Measurements from ENCODE around the gene NRG2.

The NRG2 gene

DNA sequence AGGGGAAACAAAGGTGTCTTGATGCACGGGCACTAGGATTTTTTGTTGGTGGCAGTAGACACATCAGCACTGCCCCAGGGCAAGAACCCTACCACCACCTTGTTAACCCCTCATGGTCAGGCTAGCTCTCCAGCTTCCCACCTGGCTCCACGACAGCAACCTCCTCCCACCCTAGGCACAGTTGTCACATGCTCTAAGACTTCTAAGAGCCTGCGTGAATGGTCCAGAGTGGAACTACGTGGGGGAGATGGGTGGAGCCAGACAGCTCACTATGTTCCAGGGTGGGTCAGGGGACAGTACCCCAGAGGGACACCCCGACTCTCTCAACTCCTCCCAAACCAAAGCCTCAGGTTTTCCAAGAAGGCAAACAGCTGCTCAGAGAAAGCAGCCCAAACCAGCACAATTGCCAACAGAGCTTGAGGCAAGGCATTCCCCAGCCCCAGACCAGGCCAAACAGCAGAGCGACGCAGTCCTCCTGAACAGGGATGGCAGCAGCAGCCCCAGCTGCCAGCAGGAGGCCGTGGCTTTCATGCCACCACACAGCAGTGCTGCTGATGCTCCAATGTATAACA lies 78.0 kb downstream of the NRG2 start:
- no peak for FAIRE-seq

DNA sequence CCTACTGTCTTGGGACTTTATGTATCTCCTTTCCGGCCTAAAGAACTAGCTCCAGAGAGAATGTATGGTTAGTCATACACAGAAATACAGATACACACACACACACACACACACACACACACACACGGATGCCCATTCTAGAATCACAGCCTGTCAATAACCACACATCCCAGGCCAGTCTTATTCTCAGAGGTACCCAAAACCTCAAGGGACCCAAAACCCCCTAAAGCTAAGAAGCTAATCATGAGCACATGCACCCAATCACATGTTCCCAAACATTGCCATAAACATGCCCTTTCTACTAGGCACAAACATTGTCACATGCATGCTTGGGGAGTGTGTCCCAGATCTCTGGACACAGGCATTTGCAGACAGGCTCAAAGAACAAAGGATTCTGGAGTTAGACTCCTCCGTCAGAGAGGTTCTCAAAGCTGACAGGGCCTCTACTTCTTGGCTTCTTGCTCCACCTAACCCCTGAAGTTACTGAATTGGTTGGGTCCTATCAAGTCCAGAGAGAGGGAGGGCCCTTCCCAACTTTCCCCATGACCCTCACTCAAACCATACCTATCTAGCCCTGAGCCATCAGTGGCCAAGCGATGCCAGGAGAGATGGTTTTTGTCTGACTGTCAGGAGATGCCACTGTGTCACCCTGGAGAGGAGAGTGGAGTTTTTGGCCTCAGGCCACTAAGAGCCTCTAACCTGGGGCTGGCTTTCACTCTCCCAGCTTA lies 78.7 kb downstream of the NRG2 start:
- FAIRE-seq, result no peak

GRCh38 chr5:139962445-139962844 lies 80.7 kb downstream of the NRG2 start:
- FAIRE-seq, result no peak

GRCh38 chr5:139961435-139962157 lies 81.5 kb downstream of the NRG2 start:
- FAIRE-seq, result no peak

- FAIRE-seq, result no peak
These were observed 82.2 kb downstream of the NRG2 start for GRCh38 chr5:139960723-139961383.

- no peak for FAIRE-seq
These were observed 84.5 kb downstream of the NRG2 start for GRCh38 chr5:139958432-139959148.

DNA sequence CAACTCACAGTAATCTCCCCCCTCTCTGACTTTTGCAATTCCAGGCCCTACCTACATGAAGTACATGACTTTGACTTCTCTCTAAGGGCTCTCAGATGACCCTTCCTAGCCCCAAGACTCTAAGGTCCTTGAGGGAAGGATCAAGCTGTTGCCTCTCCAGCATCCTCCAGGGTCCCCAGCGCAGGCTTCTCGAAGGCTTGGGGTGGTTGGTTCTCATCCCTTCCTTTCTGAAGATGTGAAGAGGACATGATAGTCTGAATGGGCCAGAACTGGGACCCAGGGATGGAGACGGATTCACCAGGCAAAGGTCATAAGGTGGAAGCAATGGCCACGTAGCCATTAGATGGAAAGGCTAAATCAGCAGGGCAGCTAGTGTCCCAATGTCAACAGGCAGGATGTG lies 86.8 kb downstream of the NRG2 start:
- no peak for FAIRE-seq

DNA sequence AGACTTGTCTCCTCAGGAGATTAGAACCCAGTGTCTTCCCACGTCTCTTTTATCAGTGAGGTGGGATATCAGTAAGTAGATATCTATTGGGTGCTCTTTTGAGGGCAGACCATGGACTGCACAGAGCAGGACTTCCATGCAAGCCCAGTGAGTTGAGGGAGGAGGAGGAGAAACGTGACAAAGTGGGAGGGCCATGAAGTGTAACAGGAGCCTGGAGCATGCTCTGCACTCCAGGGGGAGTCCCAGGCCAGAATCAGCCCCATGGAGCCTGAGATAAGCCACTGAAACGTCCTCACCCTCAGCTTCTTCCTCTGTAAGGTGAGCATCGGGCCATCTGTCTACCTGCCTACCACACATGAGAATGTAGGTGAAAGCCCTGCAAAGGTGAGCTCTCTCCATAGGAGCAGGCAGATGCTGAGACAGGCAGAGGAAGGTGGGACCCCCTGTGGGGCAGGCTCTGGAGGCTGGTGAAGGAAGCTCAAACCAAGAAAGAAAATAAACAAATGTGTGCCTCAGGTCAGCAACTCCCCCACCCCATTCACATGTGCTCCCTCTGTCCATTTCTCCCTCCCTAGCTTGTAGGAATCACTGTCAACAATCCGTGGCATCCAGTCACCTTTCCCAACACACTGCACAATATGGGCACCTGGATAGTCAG lies 87.4 kb downstream of the NRG2 start:
- no peak for FAIRE-seq

DNA sequence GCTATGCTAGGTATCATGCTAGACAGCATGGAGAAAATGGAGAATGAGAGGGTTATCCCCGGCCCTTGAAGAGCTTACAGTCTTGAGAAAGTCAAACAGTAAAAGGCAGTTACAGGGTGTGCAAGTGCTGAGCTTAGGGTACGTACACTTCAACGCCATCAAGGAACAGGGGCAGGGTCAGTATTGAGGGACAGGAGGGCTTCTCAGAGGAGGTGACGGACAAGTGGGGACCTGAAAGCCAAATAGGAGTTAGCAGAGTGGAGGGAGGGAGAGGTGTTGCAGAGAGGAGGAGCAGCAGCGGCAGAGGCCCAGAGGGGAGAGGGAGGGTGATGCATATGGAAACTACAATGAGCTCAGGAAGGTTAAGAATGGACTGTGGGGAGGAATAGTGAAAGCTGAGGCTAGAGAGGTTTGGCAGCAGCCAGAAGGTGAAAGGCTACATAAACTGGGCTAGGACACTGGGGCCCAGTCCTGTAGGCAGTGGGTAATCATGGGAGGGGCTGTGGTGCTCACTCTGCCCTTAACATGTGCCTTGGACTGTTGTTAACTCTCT lies 88.0 kb downstream of the NRG2 start:
- no peak for FAIRE-seq

DNA sequence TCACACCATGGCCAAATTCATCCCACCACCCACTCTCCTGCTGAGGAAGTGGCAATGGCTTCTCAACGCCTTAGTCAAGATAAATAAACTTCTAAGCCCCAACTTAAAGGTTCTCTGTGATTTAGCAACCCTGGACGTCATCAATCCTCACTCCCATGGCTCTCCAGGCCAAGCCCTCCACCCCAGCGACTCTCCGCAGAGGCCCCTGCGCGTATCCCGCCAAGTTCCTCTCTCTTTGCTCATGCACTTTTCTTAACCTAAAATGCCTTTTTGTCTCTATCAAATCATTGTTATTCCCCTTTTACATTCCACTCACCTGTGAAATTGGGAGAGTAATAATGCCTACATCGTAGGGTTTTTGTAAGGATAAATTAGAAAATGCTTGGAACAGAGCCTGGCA lies 88.6 kb downstream of the NRG2 start:
- no peak for FAIRE-seq

DNA sequence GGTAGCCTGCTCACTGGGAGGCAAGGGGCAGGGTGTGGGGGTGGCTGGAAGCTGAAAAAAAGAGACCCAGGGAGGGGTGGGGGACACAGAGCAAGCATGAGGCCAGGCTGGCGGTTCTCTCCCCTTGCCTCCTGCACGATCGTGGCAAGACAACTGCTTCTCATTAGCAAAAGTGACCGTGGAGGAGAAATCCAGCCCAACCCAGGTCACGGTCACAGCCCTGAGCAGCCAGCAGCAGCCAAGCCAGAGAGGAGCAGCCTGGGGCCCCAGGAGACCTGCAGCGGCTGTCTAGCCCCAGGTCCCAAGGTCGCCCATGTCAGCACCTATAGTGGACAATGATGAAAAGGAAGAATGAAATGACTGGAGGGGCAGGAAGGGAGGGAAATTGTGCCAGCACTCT lies 89.1 kb downstream of the NRG2 start:
- no peak for FAIRE-seq

DNA sequence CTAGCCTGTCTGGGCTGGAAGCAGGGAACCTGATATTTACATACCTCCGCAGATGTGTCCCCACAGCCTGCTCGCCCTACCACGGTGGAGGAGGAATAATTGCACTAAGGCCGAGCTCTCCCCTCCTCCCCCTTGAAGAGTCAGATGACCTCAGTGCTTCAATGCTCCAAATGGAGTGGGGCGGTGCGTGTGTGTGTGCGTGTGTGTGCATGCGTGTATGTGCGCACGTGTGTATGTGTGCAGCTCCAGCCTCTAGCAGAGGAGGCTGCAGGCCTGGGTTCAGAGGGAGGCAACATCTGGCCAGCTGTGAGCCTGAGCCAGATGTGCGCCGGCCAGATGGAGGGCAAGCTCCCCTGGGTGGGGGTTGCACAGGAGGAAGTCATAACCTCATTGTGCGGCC lies 90.5 kb downstream of the NRG2 start:
- FAIRE-seq, result no peak

GRCh38 chr5:139951983-139952382 lies 91.1 kb downstream of the NRG2 start:
- no peak for FAIRE-seq

DNA sequence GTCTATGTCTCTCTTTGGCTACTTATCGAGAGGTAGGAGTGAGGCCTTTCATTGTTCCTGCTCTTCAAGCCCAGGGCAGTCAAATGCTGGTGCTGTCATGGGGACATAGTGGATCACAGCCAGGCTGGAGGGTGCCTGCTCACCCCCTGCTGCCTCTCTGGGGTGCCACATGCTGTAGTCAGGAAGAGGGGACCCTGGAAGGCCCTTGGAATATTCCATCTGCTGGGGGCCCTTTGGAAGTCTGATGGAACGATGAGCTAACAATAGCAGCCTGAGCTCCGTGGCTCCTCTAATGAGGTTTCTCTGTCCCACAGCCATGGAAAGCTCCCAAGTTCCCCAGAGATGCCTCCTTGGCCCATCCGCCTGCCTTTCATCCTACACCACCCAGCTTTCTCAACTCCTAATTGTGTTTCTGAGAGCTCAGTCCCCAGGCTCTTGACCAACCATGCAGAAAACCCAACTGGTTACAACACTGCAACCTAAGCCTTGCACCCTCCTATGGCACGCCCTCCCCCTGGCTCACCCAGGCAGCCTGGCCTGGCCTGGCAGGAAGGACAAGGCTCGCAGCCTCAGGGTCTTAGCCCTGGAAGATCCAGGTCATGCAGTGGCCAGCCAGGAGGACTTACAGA lies 91.7 kb downstream of the NRG2 start:
- FAIRE-seq, result no peak

GRCh38 chr5:139950436-139950835 lies 92.7 kb downstream of the NRG2 start:
- FAIRE-seq, result no peak

DNA sequence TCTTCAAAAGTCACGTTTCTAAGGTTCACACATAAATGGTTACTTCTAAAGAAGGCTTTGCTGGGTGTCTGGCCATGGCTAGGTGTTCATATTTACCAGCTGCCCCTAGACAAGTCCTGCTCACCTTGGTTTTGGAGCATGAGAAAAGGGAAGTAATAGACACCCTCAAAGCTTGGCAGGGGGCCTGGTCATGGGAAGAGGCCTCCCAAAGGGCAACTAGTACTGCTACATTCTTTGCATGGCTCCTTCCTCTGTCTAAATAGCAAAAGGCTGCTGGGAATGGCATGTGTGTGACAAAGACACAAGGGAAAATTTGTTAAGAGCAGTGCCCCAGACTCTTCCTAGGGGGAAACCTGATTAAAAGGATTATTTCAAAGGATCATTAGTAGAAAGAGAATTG lies 93.4 kb downstream of the NRG2 start:
- no peak for FAIRE-seq

DNA sequence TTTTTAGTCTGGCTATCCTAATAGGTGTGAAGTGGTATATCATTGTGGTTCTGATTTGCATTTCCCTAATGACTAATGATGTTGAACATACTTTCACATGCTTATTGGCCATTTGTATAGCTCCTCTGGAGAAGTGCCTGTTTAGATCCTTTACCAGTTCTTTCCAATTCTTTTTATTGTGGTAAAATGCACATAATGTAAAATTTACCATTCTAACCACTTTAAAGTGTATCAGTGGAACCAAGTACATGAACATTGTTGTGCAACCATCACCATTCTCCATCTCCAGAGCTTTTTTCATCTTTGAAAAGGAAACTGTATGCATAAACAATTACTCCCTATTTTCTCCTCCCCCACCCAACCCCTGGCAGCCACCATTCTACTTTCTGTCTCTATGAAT lies 95.4 kb downstream of the NRG2 start:
- no peak for FAIRE-seq

DNA sequence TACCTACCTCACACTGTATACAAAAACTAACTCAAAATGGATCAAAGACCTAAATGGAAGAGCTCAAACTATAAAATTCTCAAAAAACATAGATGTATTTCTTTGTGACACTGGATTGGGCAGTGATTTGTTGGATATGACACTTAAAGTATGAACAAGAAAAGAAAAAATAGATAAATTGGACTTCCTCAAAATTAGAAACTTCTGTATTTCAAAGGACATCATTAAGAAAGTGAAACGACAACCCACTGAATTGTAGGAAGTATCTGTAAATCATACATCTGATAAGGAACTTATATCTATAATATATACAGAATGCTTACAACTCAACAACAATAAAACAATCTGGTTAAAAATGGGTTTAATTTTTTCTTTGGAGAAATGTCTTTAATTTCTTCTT lies 96.7 kb downstream of the NRG2 start:
- FAIRE-seq, result no peak

DNA sequence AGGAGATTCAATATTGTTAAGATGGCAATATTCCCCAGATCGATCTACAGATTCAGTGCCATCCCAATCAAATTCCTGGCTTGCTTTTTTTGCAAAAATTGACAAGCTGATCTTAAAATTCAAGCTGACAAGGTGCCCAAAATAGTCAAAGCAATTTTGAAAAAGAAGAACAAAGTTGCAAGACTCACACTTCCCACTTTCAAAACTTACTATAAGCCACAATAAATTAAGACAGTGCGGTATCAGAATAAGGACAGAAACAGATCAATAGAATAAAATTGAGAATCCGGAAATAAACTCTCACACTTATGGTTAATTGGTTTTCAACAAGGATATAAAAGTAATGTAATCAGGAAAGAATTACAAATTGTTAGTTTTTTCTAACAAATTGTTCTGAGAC lies 97.1 kb downstream of the NRG2 start:
- no peak for FAIRE-seq

DNA sequence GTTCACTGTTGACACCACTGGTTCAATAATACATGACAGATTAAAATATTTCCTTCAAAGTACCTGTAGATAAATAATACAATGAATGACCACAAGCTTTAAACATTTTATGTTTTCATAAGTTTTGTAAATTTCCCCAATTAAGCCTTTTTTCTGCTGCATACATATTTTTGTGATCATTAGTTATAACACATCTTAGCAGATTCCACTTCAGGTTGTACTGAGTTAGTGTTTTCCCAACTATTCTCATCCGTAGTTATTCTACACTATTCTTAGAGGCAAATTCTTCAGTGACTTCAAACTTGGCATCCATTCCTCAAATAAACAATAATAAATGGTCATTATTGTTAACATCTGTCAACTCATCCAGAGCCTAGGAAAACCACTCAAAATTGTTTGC lies 100.9 kb downstream of the NRG2 start:
- FAIRE-seq, result no peak

- no peak for FAIRE-seq
These were observed 112.7 kb downstream of the NRG2 start for GRCh38 chr5:139930406-139930805.
